ENCODE data around the gene PNLIPRP1.

DNA sequence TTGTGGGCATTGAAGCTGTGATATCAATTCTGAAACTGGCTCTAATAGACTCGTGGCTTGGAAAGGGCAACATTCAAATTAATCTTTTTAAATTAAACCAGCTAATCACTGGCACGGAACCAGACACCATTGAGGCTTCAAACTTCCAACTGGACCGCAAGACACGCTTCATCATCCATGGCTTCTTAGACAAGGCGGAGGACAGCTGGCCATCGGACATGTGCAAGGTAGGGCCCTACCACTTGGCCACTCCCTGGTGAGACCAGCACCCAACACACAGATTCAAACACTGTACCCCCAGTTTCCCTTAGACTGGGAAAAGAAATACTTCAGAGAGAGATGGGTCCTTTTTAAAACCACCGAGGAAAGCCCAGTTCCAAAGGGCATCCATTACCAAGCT, 35.1 kb downstream of the PNLIPRP1 start:
- TF ChIP-seq, protein P1, sequence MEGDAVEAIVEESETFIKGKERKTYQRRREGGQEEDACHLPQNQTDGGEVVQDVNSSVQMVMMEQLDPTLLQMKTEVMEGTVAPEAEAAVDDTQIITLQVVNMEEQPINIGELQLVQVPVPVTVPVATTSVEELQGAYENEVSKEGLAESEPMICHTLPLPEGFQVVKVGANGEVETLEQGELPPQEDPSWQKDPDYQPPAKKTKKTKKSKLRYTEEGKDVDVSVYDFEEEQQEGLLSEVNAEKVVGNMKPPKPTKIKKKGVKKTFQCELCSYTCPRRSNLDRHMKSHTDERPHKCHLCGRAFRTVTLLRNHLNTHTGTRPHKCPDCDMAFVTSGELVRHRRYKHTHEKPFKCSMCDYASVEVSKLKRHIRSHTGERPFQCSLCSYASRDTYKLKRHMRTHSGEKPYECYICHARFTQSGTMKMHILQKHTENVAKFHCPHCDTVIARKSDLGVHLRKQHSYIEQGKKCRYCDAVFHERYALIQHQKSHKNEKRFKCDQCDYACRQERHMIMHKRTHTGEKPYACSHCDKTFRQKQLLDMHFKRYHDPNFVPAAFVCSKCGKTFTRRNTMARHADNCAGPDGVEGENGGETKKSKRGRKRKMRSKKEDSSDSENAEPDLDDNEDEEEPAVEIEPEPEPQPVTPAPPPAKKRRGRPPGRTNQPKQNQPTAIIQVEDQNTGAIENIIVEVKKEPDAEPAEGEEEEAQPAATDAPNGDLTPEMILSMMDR (conservative IDR thresholded peaks at IDR 0.05) = no peak
- TF ChIP-seq EZH2 (IDR thresholded peaks at IDR 0.05; ENCODE audit: low read depth) = no peak
